Left ventricle myocardium inferior (tissue), 1 donor: ENCODE results near the gene ZBTB14. TPM values are rescaled to one million over a fixed set of nuclear protein-coding genes. Genes with fewer than 3 reads are reported as not detected.

Experiments
- DNase-seq: peaks from one replicate; pipeline ENCODE4 v3.0.0-alpha.2; 2020
- H3K27ac ChIP-seq: fragments of 200-600 bp; replicated peaks from 2 replicates; pipeline ENCODE4 v1.8.0; 2021
- H3K27me3 ChIP-seq: fragments of 200-600 bp; 2 replicates; pipeline ENCODE4 v1.8.0; 2021; ENCODE audit warnings: low read depth
- H3K36me3 ChIP-seq: fragments of 200-600 bp; 2 replicates; pipeline ENCODE4 v1.8.0; 2021
- H3K4me1 ChIP-seq: fragments of 200-600 bp; 2 replicates; pipeline ENCODE4 v1.8.0; 2021
- H3K4me3 ChIP-seq: fragments of 200-600 bp; 2 replicates; pipeline ENCODE4 v1.8.0; 2021; ENCODE audit warnings: mild to moderate bottlenecking, moderate library complexity
- H3K9me3 ChIP-seq: fragments of 200-600 bp; replicated peaks from 2 replicates; pipeline ENCODE4 v1.8.0; 2021
- CTCF ChIP-seq: fragments of 200-600 bp; IDR thresholded peaks from 2 replicates; pipeline ENCODE4 v1.8.0; 2021; ENCODE audit warnings: antibody characterized with exemption, mild to moderate bottlenecking, borderline replicate concordance
- intact Hi-C: fragments of 100-400 bp; cut with micrococcal nuclease; formaldehyde crosslinking; loops from one replicate; pipeline ENCODE4 v1.11.0; 2022
- total RNA-seq: library from RNA; stranded (reverse); fragmentation: NEBNext Ultra II Directional; extraction: Animal tissue kit (Norgen Biotek cat#: 25700); gene quantifications from one replicate; pipeline ENCODE4 v1.2.1, GENCODE V29; 2021
- donor health status: DM: no; HTN: yes; CAD: no; lungs with severe emphysema.

The ZBTB14 gene
- total RNA-seq, 1 donor from 2014 or later: 9.0 TPM

GRCh38 chr18:5287854-5288253, 7.7 kb downstream of the ZBTB14 start:
- TF ChIP-seq CTCF: no peak
- Histone ChIP-seq H3K36me3 (peaks cover 19% of the 10 kb centered on the region), H3K4me1 (peaks cover 9% of the 10 kb centered on the region), H3K27ac (no peak overlapping the region), H3K4me3 (no peak overlapping the region), H3K9me3 (no peaks in the 10 kb centered on the region), H3K27me3 (no peaks in the 10 kb centered on the region)
- intact Hi-C loops: no loop called here
- DNase-seq: no peak

- Histone ChIP-seq H3K27me3 (no peaks in the 10 kb centered on the region), H3K9me3 (no peaks in the 10 kb centered on the region), H3K27ac (no peak overlapping the region), H3K36me3 (peaks cover 15% of the 10 kb centered on the region), H3K4me3 (no peak overlapping the region), H3K4me1 (peaks cover 9% of the 10 kb centered on the region)
- TF ChIP-seq CTCF: no peak
- DNase-seq: no peak
- intact Hi-C loops: no loop called here
These were observed 9.0 kb downstream of the ZBTB14 start for GRCh38 chr18:5286525-5286924.

GRCh38 chr18:5285326-5285725, 10.2 kb downstream of the ZBTB14 start:
- Histone ChIP-seq H3K9me3 (no peaks in the 10 kb centered on the region), H3K27me3 (no peaks in the 10 kb centered on the region), H3K27ac (no peak overlapping the region), H3K4me3 (no peak overlapping the region), H3K36me3 (peaks cover 3% of the 10 kb centered on the region), H3K4me1 (peaks cover 9% of the 10 kb centered on the region)
- TF ChIP-seq CTCF: no peak
- DNase-seq: no peak
- intact Hi-C loops: no loop called here

DNA sequence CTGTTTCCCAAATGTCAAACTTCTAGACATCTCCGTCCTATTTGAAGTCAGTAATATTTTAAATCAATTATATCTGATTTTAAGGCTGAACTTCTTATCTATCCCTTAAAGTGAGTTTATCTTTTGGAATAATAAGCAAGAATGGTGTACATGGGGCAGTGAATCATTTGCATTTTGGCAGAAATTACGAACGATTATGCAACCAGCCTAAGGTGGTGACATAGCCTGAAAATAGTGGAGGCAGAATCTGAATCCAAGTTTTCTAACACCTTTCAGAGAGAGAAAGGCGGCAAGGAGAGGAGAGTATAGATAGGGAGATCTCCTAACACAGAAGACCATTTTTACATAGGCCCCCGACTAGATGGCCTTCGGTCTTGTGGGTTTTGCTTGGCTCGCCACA, 10.7 kb downstream of the ZBTB14 start:
- no peaks in the 10 kb centered on the region for H3K9me3 ChIP-seq
- TF ChIP-seq CTCF: no peak
- no peaks in the 10 kb centered on the region for H3K27me3 ChIP-seq
- H3K4me3 ChIP-seq: no peak overlapping the region
- no peaks in the 10 kb centered on the region for H3K36me3 ChIP-seq
- intact Hi-C loops: no loop called here
- no peak overlapping the region for H3K27ac ChIP-seq
- no peak for DNase-seq
- H3K4me1 ChIP-seq: peaks cover 9% of the 10 kb centered on the region

- no peak for TF ChIP-seq CTCF
- DNase-seq: no peak
- Histone ChIP-seq H3K36me3 (no peaks in the 10 kb centered on the region), H3K4me1 (peaks cover 9% of the 10 kb centered on the region), H3K27ac (no peak overlapping the region), H3K27me3 (no peaks in the 10 kb centered on the region), H3K4me3 (no peak overlapping the region), H3K9me3 (no peaks in the 10 kb centered on the region)
- intact Hi-C loops: no loop called here
These were observed 12.8 kb downstream of the ZBTB14 start for GRCh38 chr18:5282770-5283169.

DNA sequence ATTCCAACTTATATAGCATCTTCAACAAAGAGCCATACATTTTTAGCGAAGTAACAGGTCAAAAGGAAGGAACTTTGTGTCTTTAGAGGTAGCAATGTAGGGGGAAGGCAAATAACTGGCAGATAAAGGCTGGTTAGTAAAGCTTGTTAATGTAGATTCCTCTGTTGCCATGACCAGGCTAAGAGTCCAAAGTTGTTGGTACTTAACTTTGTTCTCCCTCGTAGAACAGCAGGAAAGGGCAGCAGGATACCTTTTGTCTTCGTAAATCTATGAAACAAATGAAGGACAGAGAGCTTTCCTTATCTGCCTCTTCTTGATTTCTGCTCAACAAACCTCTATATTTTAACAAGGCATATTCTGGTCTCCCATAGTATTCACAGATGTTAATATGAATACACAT, 18.6 kb downstream of the ZBTB14 start:
- no peak for TF ChIP-seq CTCF
- Histone ChIP-seq H3K4me3 (no peak overlapping the region), H3K36me3 (no peaks in the 10 kb centered on the region), H3K9me3 (peaks cover 9% of the 10 kb centered on the region), H3K4me1 (no peaks in the 10 kb centered on the region), H3K27ac (no peak overlapping the region), H3K27me3 (no peaks in the 10 kb centered on the region)
- DNase-seq: no peak
- intact Hi-C loops: no loop called here
